ENCODE data around the gene BRINP1.

The BRINP1 gene

DNA sequence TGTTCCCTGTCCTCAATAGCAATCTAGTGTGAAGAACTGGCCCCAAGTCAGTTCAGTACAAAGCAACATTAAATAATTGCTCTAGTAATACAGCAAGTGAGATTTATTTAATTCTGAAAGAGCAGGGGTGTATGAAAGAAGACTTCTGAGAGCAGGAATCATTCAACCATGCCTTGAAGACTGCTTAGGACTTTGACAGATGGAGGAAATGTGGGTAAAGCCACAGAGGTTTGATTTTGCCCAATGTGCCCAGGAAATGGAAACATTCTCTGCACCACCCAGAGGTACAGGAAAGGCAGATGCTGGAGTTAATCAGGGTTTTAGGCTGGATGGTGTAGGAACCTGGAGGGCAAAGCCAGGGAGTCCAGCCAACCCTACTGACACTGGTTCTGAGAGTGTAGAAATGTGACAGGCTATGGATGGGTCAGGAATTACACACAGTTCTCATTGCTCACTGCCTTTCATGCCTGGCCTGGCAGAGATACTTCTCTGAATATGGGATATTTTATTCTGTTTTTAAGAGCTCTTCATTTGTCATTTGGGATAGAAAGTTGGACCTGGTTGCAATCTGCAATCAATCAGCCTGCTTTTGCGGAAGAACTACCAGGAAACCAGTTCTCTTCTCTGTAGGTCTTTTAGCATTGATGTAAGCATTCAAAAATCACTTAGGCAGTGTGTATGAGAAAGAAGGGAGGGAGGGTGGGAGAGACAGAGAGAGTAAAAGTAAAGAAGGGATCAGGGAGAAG, 88.3 kb downstream of the BRINP1 start:
- DNase-seq = no peak

DNA sequence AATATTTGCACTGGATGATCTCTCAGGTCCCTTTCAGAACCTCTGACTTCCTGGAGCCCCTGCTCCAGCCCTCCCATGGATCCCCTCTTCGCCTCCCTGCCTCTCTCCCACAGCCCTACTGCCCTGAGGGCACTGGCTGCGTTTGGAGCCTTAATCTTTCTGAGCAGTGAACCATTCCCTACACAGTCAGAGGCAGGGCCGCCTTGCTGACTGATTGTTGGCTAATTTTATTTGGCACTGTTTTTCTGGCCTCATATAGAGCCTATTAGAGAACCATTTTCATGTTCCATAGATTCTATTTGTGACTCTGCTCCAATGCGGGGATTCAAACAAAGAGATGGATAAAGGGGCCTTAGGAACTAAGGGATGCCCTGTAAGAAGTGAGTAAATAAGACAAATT, 91.1 kb downstream of the BRINP1 start:
- DNase-seq = no peak

DNA sequence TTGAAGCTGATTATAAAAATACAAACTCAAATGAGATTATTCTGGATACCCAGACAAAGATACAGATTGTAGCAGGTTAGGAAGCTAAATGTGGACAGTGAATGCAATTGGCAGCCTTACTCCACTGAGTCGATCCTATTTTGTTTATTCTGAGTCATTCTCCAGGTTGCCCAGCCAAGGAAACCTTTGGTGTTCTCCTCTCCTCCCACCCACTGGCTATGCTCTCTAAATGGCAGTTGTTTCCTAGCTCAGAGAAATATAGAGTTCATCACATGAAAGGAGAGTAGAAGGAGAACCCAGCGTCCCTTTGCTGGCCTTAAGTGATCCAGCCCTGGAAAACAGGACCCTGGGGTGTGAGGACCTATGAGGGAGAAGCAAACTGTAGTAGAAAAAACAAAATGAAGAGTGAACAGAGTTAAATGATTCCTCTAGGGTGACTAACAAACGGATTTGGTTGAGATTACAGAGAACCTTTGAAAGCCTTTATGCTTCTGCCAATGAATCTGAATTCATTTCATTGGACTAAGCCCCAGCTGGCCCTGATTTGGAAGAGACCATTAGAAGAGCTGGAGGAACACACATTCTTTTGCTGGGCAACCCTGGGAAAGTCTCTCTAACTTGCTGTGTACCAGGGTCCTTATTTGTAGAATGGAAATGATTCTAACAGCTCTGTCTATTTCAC, 95.1 kb downstream of the BRINP1 start:
- no peak for DNase-seq

DNA sequence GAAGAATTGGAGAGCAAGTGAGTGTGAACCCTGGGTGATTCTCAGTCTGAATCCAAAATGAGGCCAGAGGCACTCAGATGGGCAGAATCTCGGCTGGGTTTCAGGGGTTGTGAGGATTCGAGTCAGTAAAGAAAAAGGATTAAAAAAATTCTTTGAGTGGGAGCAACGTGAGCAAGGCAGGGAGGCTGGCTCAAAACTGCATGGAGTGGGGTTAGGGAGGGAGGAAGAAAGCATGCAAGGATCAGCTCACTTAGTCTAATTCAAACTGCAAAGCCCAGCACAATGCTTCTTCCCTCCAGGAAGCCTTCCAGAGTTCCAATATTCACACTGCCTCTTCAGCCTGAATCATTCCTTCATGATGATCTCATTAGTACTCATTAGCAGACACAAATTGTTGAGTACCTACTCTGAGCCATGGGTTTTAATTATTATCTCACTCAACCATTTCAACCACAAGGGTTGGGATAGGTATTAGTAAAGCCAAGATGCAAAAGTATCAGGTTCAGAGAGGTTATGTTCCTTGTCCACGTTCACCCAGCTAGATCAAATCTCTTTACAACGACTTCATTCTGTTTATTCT, 95.8 kb downstream of the BRINP1 start:
- DNase-seq = no peak

DNA sequence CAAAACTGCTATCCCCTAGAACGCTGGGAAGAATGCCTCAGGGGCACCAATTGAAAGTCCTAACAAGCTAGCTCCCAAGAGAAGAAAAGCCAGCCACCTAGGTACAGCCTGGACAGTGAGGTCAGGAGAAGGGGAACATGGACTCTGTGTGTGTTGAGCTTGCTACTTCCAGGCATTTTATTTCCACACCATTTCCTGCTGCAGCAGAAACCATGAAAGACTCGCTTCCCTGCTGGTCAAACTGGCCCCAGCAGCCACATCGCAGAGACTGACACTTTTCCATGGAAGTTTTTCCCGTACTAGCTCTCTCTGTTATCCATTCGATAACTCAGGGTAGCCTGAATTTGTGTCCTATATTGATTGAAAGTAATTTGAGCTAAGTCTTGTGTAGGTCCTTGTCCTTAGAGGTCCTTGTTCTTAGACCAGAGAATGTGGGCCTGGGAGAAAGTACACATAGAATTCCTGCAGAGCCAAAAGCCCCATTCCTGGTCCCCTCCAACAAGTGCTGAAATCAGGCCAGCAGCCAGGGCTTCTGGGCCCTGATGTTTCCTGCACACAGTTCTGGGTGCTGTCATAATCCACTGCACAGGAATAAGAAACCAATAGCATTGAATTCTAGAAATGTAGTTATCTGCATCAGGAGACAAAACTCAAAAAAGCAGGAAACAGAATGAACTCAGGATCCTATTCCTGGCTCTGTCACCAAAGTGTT, 96.6 kb downstream of the BRINP1 start:
- DNase-seq = no peak

DNA sequence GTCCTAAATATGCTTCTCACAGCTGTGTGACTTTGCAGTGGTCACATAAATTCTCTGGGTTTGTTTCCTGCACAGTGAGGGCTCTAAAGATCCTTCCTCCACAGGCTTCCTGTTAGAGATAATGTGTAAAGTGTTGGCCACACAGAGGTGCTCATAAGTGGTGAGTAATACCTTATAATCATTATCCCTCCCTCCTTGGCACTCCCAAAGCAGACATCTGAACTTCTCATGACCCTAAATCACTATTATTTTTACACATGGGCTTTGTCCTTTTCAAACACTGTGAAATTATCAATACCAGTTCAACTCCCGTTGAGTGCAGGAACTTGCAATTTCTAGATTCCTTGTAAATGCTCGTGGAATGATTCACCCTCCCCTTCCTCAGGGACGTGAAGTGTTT, 100.2 kb downstream of the BRINP1 start:
- no peak for DNase-seq

DNA sequence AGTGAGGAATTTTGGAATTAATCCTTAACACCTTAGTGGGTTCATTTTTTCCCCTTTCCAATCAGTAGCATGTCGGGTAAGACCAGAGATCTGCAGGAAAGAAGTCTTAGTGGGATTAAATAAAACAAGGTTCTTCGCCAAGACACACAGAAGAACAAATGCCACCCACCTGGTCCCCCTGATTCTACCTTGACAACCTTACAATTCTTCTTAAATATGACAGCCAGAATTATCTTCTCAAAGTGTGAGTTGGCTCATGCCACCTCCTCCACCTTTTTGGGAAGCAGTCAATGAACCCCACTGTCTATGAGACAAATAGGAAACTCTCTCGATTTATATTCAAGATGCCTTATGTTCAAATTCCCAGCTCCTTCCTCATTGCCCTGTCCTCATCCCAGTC, 105.1 kb downstream of the BRINP1 start:
- DNase-seq = no peak

DNA sequence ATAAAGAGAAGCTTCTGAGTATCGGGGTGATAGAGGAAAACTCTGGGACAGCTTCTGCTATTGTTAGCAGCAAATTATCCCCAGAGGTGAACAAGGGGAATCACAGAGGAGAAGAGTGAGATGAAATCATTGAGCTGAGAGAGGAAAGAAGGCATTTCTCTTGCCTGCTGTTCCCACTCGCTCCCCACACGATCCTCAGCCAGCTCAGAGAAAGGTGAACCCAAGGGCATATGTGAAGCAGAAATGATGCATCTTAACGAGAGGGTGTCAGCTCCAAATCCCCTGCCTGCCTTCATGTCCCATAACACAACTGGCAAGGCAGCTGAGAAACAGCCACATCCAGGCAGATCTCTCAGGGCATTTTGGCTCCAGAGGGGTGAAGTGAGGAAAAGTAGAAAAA, 111.6 kb downstream of the BRINP1 start:
- no peak for DNase-seq

DNA sequence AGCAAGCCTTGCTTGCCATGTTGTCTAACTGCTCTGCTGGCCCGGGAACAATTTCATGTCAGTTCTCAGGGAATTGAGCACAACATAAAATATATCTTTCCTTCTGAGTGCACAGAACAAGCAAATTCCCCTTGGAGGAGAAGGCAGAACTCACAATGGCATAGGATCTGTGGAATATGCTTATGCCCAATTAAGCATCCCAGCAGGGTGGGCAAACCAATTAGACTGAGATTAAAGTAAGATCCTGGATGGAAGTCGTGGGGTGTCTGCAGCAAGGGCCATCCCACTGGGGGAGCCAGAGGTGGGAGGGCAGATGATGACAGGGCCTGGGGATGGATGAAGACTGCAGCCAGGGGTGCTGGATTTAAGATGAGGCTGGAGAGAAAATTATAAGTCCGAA, 114.1 kb downstream of the BRINP1 start:
- DNase-seq = no peak

DNA sequence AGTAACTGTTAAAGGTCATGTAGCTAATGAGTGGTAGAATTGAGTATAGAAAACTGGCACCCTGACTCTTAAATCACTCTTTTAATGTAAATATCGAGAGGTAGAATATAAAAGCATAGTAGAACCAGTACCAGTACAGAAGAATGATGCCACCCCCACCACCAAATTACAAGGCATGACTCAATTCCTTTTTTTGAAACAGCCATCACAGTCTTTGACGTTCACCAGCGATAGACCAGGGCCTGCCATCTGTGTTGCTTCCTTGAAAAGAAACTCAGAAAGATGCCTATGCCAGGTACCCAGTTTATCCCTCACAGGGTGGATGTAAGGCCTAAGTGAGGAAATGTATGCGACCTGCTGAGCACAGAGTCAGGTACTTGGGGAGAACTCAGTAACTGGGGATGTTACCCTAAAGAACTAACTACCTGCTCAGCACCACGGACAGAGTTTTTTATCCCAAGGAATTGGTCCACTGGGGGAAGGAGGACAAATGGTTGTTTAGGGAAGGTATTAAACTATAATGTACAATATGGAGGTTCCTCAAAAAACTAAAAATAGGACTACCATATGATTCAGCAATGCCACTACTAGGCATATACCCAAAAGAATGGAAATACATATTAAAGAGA, 116.5 kb downstream of the BRINP1 start:
- no peak for DNase-seq

DNA sequence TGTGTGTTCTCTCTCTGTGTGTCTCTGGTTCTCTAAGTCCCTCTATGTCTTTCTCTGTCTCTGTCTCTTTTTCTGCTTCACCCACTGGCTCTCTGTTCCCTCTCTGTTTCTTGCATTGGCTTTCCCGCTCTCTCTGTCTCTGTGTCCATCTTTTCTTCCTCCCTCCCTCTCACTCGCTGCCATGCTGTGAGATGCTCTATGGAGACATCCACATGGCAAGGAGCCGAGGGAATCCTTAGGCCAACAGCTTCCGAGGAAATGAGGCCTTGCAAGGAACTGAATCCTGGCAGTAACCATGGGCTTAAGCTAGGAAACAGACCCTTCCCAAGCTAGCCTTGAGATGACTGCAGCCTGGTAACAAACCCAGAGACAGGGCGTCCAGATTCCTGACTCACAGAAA, 117.3 kb downstream of the BRINP1 start:
- no peak for DNase-seq

DNA sequence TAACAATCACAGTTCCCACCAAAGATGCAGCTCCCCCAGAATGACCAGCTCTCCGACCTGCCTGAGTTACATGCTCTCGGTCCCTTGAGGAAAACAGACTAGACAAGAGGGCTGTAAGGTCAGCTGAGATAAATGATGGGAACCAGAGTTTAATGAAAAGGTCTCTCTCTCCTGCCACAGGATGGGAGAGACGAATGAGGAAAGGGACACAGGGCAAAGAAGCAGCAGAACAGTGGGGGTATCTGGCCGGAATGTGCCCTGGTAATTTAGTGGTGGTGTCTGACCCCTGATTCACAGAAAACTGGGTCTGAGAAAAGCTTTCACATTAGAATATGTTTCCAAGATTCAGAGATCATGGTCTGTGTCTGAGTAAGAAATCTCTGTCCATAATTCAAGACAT, 118.5 kb downstream of the BRINP1 start:
- no peak for DNase-seq

DNA sequence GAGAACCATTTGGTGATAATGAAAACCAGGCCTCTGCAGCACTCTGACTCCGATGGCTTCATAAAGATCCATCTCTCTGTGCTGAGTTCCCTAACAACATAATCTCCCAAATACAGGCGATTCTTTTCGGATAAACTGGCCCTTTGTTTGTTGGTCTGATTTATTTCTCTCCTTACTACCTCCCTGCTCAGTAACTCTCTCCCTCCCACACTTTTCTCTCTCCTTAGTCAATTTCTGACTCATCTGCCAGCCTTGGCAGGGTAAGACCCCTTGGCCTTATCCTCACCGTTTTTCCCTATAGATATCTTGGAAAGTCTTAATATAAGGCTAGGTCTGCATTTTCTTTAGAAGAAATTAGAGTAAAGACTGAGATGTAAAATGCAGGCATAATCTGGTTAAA, 128.7 kb downstream of the BRINP1 start:
- DNase-seq = no peak

DNA sequence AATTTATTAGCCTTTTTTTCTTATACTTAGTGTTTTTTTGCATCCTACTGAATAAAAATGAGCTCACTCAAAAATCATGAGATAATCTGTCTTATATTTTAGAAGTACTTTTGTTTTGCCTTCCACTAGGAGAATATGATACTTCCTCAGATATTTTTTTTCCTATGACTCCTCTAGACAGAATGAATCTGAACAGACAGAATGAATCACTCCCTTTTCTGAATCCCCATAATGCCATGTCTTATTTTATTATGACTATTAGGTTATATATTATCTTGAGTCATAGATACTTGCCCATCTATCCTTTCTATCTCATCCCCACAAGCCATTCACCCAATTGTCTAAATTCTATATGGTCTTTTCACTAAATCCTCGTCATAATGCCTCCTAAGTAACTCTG, 134.6 kb downstream of the BRINP1 start:
- no peak for DNase-seq

DNA sequence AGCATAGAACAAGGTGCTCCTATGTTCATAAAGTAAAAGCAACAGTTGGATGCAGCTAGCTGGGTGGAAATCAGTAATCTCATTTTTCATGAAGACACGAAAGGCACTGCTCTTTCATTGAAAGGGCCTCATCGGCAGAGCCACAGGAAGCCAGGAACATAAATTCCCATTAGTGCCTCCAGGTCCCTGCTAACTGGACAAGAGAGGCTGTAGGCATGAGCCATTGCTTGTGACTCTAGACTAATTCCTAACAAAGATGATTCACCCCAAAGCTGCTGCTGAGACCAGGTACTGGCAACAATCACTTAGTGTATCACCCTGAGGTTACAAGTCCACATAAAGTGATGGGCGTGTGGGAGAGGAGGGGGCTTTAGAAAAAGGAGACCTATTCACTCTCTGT, 141.8 kb downstream of the BRINP1 start:
- no peak for DNase-seq

DNA sequence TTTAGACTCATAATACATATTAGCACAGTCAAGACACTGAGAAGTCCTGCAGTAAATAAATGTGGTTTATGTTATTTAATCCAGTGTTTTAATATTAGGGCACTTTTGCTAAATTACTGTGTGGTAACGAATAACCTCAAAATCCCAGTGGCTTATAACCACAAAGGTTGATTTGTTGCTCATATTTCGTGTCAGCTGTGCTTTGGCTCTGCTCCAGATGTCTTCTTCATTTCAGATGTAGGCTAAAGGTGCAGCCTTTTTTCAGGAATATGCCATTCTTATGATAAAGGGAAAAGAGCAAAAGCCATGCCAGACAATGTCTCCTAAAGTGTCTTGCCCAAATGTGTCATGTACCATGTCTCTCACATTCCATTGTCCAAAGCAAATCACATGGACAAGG, 144.8 kb downstream of the BRINP1 start:
- no peak for DNase-seq

DNA sequence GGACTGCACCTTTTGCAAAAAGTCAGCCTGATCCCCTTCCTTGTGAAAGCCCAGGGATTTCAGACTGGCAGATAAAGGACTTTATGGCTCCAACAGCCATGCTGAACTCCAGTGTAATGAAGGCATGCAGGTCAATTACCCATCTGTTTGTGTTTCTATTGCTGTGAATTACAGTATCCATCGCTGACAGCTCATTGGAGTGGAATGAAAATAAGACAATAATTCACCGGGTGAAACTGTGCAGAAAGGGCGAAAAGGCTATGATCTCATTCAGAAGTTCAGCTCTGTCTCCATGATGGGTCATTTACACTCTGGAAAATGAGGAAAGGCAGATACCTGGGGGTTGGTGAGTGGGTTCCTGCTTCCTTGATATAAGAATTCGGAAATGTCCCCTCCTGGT, 148.0 kb downstream of the BRINP1 start:
- no peak for DNase-seq

DNA sequence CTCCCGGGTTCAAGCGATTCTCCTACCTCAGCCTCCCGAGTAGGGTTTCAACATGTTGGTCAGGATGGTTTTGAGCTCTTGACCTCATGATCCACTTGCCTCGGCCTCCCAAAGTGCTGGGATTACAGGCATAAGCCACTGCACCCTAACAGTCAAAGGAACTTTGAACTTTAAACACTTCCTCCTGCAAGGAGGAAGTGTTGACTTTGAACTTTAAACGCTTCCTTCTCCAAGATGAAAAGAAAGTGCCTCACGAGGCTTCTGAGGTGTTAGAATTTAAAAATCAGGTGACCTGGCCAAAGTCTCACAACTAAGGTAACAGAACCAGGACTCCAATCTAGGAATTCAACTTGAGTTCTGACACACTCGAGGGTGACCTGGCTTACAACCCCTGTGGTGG, 150.9 kb downstream of the BRINP1 start:
- DNase-seq = no peak

DNA sequence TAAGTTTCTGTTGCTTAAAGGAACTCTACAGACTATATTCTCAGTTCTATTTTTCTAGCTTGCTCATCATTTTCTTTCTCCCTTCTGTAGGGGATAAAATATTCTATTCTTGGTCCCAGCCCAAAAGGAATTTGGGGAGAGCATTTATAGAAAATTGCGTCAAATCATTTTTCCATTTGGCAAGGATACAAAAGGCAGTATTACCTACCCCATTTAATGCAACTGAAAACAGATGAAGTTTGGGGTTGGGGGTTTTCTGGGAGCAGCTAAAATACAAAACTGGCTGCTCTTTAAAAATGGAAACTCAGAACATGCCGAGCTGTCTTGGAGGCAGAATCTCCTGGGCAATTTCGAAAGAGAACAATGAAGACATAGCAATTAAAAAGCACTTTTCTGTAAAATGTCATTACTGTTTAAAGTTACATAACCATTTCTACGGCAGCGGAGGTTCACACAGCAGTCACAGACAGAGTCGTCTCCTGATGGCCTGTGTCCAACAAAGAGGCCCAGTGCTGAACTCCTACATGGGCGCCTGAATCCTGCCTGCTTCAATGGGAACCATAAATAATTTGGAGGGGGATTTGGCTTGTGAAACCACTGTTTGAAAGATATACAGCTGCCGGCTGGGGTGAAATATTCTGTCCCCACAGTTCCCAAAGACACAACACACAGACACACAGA, 152.4 kb downstream of the BRINP1 start:
- no peak for DNase-seq

DNA sequence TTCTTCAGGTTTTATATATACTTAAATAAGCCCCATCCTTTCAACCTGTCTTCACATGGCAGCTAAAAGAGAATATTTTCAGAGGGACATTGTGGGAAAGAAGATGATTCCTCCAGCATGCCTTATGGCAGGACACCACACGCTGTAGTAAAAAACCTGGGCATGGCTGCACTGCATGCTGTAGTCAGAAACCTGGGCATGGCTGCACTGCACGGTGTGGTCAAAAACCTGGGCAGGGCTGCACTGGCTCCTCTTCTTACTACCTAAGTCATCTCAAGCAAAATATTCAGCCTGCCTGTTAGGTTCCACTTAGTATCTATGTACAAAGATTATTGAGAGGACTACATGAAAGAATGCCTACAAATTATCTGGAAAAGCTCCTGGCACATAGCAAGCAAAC, 153.6 kb downstream of the BRINP1 start:
- no peak for DNase-seq

DNA sequence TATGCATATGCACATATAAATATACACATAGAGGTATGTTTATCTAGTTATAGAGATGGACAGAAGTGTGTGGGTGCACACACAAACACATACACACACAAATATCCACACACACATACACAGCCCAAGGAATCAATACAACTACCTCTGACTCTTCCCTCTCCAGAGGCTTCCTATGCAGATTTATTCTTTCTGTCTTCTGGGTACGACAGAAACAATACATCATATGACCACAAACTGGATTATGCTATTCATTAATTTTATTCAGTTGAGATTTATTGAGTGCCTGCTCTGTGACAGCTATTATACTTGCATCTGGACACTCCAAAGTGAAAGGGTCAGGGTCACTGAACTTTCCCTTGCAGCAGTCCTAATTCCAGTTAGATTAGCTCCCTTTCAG, 155.8 kb downstream of the BRINP1 start:
- no peak for DNase-seq

DNA sequence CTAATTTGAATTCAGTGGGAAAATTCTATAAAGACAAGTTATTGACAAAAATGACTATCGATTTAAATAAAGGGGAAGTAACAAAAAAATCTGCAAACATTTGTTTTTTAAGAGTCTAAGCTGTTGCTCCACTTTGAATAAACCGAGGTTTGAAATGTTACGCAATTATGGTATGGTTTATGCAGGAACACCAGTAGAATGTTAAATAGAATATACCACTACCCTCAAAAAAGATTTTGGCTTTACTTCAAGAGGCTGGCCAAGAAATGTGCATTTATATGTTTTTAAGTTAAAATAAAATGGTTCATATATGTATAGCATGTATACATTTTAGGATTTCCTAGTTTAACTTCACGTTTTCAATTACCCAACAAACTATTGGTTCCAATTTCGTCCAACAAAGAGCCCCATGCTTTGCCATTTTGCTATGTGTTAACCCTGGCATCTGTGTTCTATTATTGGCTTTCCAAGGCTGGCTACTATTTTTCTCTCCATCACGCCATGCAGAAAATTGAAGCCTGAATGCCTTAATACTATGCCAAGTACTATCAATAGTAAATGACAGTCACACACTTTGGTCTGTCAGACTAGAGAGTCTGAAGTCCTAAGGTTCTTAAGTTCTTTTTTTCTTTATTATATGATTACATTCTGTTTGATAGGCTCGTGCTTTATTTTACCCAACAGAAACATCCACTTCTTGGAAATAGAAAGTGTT, 171.2 kb downstream of the BRINP1 start:
- DNase-seq = no peak
